ENCODE measurements around the gene LMCD1.

GRCh38 chr3:8555725-8556472 lies 54.3 kb downstream of the LMCD1 start:
- TF ChIP-seq CTCF (IDR thresholded peaks at IDR 0.05) = no peak
- no peak for TF ChIP-seq EZH2 (IDR thresholded peaks at IDR 0.05; ENCODE audit: borderline replicate concordance, insufficient read depth, low read depth, low read length, poor library complexity, severe bottlenecking)
